Parathyroid adenoma (tissue), 2 donors: ENCODE data around the gene SEMA6A.

ENCODE experiments used
- H2AFZ ChIP-seq: fragments of 300-600 bp; sonication (generic); one replicate; pipeline ENCODE4 v1.7.0; 2017; ENCODE audit warnings: antibody characterized with exemption, mild to moderate bottlenecking
- H3K27ac ChIP-seq: fragments of 300-600 bp; sonication (generic); one replicate; pipeline ENCODE4 v1.7.0; 2017
- H3K27me3 ChIP-seq: fragments of 300-600 bp; sonication (generic); one replicate; pipeline ENCODE4 v1.7.0; 2017; ENCODE audit warnings: low read length; ENCODE audit not compliant: control insufficient read depth, insufficient read depth
- H3K36me3 ChIP-seq: fragments of 300-600 bp; sonication (generic); one replicate; pipeline ENCODE4 v1.7.0; 2017; ENCODE audit warnings: low read length; ENCODE audit not compliant: control insufficient read depth, insufficient read depth
- H3K4me1 ChIP-seq: fragments of 300-600 bp; sonication (generic); one replicate; pipeline ENCODE4 v1.7.0; 2017; ENCODE audit warnings: control low read depth
- H3K4me2 ChIP-seq: fragments of 300-600 bp; sonication (generic); one replicate; pipeline ENCODE4 v1.7.0; 2017; ENCODE audit warnings: low read length
- H3K4me3 ChIP-seq: fragments of 300-600 bp; sonication (generic); one replicate; pipeline ENCODE4 v1.7.0; 2017; ENCODE audit warnings: low read depth, low read length
- H3K79me2 ChIP-seq: fragments of 300-600 bp; sonication (generic); one replicate; pipeline ENCODE4 v1.7.0; 2017; ENCODE audit warnings: control low read depth
- H3K9ac ChIP-seq: fragments of 300-600 bp; sonication (generic); one replicate; pipeline ENCODE4 v1.7.0; 2017; ENCODE audit warnings: mild to moderate bottlenecking
- H3K9me3 ChIP-seq: fragments of 300-600 bp; sonication (generic); one replicate; pipeline ENCODE4 v1.7.0; 2017; ENCODE audit warnings: low read length; ENCODE audit not compliant: control insufficient read depth
- TF ChIP-seq, protein P1 (sequence below): fragments of 300-600 bp; sonication (generic); IDR thresholded peaks from one replicate; pipeline ENCODE4 v1.7.0; 2017; ENCODE audit warnings: antibody characterized with exemption, mild to moderate bottlenecking
- donor health status: primary hyperparathyroidism.

The SEMA6A gene

DNA sequence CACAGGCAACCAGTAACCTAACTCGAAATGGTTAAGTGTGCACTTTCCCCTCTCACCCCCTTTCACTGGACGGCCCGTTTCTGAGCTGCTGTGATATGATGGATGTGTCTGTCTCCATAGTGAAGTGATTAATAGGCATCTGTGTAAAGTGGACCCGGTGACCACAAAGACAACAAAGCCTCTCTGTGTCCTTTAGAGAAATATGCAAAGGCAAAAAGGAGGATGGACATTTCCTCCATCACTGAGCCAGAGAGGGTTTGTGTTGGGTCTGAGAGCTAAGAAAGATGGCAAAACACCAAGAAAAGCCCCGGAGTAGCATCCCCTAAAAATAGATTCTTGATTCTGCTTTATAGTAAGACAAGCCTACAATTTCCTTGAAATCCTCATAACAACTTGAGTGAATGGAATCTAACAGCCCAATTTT, 120.6 kb downstream of the SEMA6A start:
- no peak overlapping the region for H3K9ac ChIP-seq
- no peaks in the 10 kb centered on the region for H3K4me1 ChIP-seq
- no peak overlapping the region for H3K4me2 ChIP-seq
- no peak overlapping the region for H2AFZ ChIP-seq
- TF ChIP-seq, protein P1, sequence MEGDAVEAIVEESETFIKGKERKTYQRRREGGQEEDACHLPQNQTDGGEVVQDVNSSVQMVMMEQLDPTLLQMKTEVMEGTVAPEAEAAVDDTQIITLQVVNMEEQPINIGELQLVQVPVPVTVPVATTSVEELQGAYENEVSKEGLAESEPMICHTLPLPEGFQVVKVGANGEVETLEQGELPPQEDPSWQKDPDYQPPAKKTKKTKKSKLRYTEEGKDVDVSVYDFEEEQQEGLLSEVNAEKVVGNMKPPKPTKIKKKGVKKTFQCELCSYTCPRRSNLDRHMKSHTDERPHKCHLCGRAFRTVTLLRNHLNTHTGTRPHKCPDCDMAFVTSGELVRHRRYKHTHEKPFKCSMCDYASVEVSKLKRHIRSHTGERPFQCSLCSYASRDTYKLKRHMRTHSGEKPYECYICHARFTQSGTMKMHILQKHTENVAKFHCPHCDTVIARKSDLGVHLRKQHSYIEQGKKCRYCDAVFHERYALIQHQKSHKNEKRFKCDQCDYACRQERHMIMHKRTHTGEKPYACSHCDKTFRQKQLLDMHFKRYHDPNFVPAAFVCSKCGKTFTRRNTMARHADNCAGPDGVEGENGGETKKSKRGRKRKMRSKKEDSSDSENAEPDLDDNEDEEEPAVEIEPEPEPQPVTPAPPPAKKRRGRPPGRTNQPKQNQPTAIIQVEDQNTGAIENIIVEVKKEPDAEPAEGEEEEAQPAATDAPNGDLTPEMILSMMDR: no peak
- no peak overlapping the region for H3K4me3 ChIP-seq
- H3K79me2 ChIP-seq: no peaks in the 10 kb centered on the region
- no peak overlapping the region for H3K27ac ChIP-seq
- no peaks in the 10 kb centered on the region for H3K9me3 ChIP-seq
- H3K36me3 ChIP-seq: no peaks in the 10 kb centered on the region
- no peaks in the 10 kb centered on the region for H3K27me3 ChIP-seq

DNA sequence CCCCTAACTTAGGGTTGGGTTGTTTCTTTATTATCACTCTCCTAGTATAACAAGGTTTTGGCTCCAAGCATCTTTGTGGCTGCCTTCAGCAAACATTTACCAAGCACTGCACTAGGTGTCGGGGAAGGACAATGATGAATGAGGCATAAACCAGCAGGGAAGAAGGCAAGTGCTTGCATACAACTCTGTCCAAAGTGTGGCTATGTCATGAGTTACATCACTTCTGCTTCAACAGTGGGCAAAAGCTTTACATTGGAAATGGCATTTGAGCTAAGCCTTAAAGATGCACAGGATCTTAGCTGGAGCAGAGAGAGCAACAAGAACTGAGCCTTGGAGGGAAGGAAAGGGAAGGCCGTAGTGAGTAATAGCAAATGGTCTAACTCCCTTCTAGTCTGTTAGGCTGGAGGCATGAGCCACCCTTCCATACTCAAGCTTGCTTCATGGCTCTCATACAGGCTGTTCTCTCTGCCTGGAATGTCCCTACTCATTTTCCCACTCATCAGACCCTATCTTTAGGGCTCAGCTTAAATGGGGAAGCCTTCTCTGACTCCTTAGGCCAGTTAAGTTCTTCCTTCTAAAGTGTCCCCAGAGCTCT, 121.8 kb downstream of the SEMA6A start:
- H3K4me2 ChIP-seq: no peak overlapping the region
- H3K27me3 ChIP-seq: no peaks in the 10 kb centered on the region
- no peak overlapping the region for H2AFZ ChIP-seq
- H3K79me2 ChIP-seq: no peaks in the 10 kb centered on the region
- no peak overlapping the region for H3K4me3 ChIP-seq
- TF ChIP-seq, protein P1: no peak
- H3K9ac ChIP-seq: no peak overlapping the region
- H3K27ac ChIP-seq: no peak overlapping the region
- H3K4me1 ChIP-seq: no peaks in the 10 kb centered on the region
- H3K36me3 ChIP-seq: no peaks in the 10 kb centered on the region
- no peaks in the 10 kb centered on the region for H3K9me3 ChIP-seq

DNA sequence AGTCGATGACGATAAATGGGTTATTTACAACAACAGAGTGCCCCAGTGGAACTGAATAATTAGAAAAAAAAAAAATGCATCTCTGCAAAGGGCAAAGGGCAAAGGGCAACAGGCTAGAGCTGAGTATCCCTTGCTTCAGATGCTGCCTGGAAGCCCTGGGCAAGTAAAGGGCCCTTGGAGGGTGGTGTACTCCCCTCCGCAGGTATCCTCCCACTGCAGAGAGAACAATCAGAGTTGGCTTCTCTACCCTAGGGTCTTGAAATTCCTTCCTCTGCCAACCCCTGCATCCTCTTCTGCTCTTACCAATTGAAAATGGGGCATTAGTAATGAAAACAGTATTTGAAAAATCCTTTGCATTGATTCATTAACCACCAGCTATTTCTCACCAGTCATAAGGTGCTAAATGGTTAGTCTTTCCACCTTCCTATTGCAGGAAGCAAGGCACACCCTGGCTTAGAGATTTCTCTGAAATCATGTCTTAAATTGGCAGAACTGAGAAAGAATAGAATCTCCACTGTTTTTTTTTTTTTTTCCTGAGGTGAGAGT, 122.6 kb downstream of the SEMA6A start:
- TF ChIP-seq, protein P1: no peak
- H3K4me3 ChIP-seq: no peak overlapping the region
- H2AFZ ChIP-seq: no peak overlapping the region
- no peaks in the 10 kb centered on the region for H3K9me3 ChIP-seq
- no peaks in the 10 kb centered on the region for H3K27me3 ChIP-seq
- H3K36me3 ChIP-seq: no peaks in the 10 kb centered on the region
- no peaks in the 10 kb centered on the region for H3K4me1 ChIP-seq
- H3K27ac ChIP-seq: no peak overlapping the region
- H3K79me2 ChIP-seq: no peaks in the 10 kb centered on the region
- no peak overlapping the region for H3K4me2 ChIP-seq
- H3K9ac ChIP-seq: no peak overlapping the region

- Histone ChIP-seq H3K79me2 (no peaks in the 10 kb centered on the region), H2AFZ (no peak overlapping the region), H3K9ac (no peak overlapping the region), H3K4me2 (no peak overlapping the region), H3K36me3 (no peaks in the 10 kb centered on the region), H3K4me3 (no peak overlapping the region), H3K9me3 (no peaks in the 10 kb centered on the region), H3K4me1 (no peaks in the 10 kb centered on the region), H3K27me3 (no peaks in the 10 kb centered on the region), H3K27ac (no peak overlapping the region)
- TF ChIP-seq, protein P1: no peak
These were observed 123.6 kb downstream of the SEMA6A start for GRCh38 chr5:116451066-116451465.

DNA sequence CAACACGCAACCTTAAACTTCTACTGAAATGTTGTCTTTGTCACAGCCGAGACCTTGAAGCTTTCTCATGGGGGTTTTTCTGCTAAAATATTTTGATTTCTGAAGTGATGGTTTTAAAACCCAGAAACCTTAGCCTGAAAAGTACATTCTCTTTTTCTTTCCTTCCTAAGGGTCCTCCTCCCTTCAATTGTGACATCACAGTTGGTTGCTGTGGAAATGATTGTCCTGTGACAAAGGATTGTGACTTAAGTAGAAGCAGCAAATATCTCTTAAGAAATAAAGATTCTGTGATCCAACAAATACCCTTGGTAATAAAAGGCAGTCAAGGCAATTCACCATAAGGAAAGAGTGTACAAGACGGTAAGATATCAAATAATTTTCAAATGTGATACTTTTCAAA, 125.2 kb downstream of the SEMA6A start:
- H3K4me1 ChIP-seq: no peaks in the 10 kb centered on the region
- no peaks in the 10 kb centered on the region for H3K9me3 ChIP-seq
- H3K9ac ChIP-seq: no peak overlapping the region
- H3K27me3 ChIP-seq: no peaks in the 10 kb centered on the region
- no peaks in the 10 kb centered on the region for H3K36me3 ChIP-seq
- no peak overlapping the region for H3K27ac ChIP-seq
- H3K4me2 ChIP-seq: no peak overlapping the region
- TF ChIP-seq, protein P1: no peak
- H3K79me2 ChIP-seq: no peaks in the 10 kb centered on the region
- H3K4me3 ChIP-seq: no peak overlapping the region
- H2AFZ ChIP-seq: no peak overlapping the region
